GM18526 (cell line): ENCODE results near the gene RPS3A.

Source experiments
- POLR2A ChIP-seq: IDR thresholded peaks from 3 replicates; pipeline ENCODE4 v1.6.1; 2011; ENCODE audit not compliant: insufficient read length; ENCODE audit errors: extremely low read depth

Gene RPS3A

DNA sequence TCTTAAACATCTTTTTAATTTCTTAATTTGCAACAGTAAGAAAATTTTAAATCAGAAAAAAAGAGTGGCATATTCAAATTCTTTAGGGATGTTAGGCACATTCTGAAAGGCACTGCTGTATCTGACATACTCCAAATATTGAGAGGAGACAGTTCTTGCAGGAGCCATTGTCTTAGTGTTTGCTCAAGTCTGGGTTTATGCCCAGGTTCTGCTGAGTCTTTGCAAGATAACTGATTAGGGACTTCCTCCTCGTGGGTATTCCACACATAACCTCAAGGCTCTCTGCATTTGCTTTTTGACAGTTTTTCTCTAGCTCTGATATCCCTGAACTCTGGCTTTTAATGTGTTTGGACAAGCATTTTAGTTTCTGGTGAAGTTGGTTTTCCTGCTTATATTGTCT is 52.6 kb downstream of the RPS3A start:
- no peak for TF ChIP-seq POLR2A

DNA sequence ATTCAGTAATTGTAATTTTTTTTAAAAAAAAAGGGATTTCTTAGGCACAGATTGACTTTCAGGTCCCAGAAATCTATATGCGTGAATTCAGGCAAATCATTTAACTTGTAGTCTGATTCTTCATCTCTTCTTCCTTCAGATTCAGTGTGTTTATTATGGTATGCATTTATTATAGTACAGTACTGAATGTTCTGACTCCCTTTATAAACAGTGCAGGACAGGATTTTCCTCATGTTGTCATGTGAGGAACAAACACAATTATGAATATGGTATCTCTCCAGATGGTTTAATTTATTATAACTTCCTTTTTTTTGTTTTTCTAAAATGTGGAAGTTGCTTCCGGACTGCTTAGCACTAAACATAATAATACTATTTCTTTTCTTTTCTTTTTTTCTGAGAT is 54.2 kb downstream of the RPS3A start:
- no peak for TF ChIP-seq POLR2A
